Measurements from ENCODE around the gene ZFP62.
"Not testable (repeated sequence)": the region's sequence is repeated elsewhere in the genome, so short reads cannot be mapped to it uniquely, and the experiment has no call there.

ZFP62 gene

DNA sequence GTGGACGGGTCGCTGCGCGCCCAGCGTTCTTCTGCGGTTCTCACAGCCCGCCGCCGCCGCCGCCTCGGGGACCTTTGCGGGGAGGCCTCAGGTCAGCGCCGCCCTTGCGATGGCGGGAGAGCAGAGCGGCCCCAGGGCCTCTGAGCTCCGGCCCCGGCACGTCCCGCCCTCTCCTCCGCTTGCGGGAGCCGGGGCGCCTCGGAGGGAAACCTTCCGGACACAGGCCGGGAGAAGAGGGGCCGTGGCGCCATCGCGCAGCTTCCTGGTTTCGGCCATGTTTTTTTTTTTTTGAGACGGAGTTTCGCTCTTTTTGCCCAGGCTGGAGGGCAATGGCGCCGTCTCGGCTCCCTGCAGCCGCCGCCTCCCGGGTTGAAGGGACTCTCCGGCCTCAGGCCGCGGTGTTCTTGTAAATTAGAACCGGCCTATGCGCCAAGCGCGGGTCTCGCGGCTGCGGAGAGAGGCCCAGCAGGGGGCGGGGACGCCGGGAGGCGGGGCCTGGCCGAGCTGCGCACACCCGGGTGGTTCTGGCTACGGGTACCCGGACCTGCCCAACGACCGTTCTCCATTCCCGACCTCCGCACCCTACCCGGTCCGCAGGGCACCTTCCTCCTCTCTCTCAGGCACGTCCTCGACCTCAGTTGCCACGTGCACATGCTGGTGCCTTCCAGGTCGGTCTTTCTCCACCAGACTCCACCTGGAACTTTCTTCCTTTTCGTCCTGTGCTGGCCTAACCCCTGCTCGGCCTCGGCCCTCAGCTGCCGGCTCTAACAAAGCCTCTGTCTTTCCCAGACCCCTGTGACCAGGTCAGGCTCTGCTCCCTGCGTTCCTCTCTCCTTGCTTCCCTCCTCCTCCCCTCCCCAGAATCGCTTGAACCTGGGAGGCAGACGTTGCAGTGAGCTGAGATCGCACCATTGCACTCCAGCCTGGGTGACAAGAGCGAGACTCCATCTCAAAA is 29.7 kb downstream of the ZFP62 start:
- H3K27ac ChIP-seq: peak overlapping the region; percentile 83
- DNase-seq (ENCODE audit: low read depth, low spot score): no peak

- no peak for DNase-seq (ENCODE audit: low read depth, low spot score)
- peak overlapping the region; percentile 83 for H3K27ac ChIP-seq
Observed at GRCh38 chr5:180830253-180831138, 30.6 kb downstream of the ZFP62 start.

- no peak for DNase-seq (ENCODE audit: low read depth, low spot score)
- H3K27ac ChIP-seq: no peak overlapping the region
Observed at GRCh38 chr5:180829726-180830125, 31.4 kb downstream of the ZFP62 start.

DNA sequence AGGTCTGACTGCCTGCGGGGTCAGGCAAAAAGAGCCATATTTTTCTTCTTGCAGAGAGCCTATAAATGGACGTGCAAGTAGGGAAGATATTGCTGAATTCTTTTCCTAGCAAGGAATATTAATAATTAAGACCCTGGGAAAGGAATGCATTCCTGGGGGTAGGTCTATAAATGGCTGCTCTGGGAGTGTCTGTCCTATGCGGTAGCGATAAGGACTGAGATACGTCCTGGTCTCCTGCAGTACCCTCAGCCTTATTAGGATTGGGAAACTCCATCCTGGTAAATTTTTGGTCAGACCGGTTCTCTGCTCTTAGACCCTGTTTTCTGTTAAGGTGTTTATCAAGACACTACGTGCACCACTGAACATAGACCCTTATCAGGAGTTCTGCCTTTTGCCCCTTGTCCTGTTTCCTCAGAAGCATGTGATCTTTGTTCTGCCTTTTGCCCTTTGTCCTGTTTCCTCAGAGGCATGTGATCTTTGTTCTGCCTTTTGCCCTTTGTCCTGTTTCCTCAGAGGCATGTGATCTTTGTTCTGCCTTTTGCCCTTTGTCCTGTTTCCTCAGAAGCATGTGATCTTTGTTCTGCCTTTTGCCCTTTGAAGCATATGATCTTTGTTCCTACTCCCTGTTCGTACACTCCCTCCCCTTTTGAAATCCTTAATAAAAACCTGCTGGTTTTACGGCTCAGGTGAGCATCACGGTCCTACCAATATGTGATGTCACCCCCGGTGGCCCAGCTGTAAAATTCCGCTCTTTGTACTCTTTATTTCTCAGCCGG is 32.1 kb downstream of the ZFP62 start:
- H3K27ac ChIP-seq: not testable (repeated sequence)

GRCh38 chr5:180827374-180827773 is 33.7 kb downstream of the ZFP62 start:
- not testable (repeated sequence) for DNase-seq (ENCODE audit: low read depth, low spot score)

More for the DNA sequence above, 32.1 kb downstream of the ZFP62 start:
- not testable (repeated sequence) for DNase-seq (ENCODE audit: low read depth, low spot score)

GRCh38 chr5:180825768-180826525 is 35.1 kb downstream of the ZFP62 start:
- peak; percentile 91 for DNase-seq (ENCODE audit: low read depth, low spot score)
- H3K27ac ChIP-seq: peak overlapping the region; percentile 29

More at GRCh38 chr5:180827374-180827773, 33.7 kb downstream of the ZFP62 start:
- H3K27ac ChIP-seq: not testable (repeated sequence)

DNA sequence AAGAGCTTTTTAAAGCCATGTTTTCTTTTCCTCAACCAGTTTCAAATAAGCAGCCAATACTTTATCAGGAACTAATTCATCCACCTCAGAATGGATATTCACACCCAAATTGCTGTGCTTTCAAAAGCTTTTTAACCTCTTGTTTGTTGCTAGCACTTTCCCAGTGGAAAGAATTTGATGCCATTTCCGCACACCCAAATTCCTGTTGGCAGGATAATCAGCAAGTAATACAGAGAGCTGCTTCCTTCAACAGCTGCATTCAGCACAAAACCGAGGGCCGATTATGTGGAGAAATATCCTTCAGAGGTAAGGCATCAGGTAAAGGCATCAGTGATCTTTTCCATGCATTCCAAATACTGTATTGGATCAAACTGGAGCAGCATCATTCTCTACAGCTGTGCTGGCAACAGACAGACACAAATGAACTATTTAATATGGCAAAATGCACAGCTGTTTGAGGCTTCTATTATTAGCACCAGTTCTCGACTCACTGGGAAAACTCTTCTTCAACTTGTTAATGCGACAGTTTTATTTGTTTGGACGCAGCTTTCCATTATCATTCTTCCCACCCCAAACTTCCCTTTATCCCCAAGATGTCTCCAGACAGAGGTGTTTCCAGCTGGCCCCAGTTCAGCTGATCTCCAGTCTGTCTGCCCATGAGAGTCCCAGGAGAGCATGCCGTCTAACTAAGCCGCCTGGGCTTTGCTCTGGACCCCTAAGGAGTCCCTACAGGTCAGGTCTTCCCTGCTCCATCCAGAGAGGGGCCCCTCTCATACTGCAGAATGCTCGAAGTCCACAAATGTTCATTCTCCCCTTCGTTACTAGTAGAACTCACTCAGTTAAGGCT is 36.2 kb downstream of the ZFP62 start:
- no peak overlapping the region for H3K27ac ChIP-seq
- DNase-seq (ENCODE audit: low read depth, low spot score): no peak

DNA sequence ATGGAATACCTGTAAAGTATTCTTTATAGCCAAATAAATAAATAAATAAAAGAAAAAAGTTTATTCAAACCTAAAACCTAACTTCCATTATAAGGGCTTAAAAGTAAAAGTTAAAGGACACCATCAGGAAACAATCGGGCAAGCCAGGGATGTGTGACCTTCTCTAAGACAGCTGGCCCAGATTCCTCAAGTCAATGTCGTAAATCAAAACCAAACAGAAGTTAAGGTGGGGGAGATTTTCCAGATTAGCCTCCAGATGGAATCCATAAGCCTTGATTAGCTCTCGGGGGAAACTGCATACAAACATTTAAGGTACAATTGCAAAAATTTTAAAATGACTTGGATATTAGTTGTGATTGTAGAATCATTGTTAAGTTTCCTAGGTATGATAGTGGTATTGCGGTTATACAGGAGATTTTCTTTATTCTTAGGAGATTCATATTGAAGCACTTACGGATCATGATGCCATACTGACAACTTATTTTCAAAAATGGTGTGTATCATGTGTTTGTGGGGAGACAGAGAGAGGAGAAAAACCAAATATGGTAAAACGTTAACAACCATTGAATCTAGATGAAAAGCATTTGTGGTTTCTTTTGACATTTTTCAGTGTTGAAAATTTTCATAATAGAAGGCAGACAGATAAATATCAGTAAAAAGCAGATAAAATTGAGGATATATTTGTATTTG is 37.0 kb downstream of the ZFP62 start:
- no peak for DNase-seq (ENCODE audit: low read depth, low spot score)
- H3K27ac ChIP-seq: no peak overlapping the region

GRCh38 chr5:180823346-180823745 is 37.7 kb downstream of the ZFP62 start:
- no peak overlapping the region for H3K27ac ChIP-seq
- DNase-seq (ENCODE audit: low read depth, low spot score): no peak

DNA sequence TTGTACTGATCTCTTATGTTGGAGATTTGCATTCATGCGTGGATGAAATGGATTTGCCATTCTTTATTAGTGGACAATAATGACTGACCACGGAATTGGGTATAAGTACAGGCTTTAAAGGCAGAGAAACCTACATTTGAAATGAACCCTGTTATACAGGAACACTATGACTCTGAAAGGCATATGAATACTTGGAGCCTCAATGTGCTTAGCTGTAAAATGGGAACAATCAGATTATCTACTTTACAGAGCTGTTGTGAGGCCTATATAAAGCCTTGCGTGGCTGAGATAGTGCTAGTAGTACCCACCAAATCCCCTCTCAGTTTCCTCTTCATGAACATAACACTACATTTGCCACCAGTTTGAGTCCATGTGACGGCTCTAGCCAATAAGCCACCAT is 39.5 kb downstream of the ZFP62 start:
- H3K27ac ChIP-seq: no peak overlapping the region

GRCh38 chr5:180820788-180821321 is 40.2 kb downstream of the ZFP62 start:
- no peak for DNase-seq (ENCODE audit: low read depth, low spot score)
- H3K27ac ChIP-seq: no peak overlapping the region

More for the DNA sequence above, 39.5 kb downstream of the ZFP62 start:
- DNase-seq (ENCODE audit: low read depth, low spot score): no peak

GRCh38 chr5:180818677-180819341 is 42.3 kb downstream of the ZFP62 start:
- no peak overlapping the region for H3K27ac ChIP-seq
- no peak for DNase-seq (ENCODE audit: low read depth, low spot score)

DNA sequence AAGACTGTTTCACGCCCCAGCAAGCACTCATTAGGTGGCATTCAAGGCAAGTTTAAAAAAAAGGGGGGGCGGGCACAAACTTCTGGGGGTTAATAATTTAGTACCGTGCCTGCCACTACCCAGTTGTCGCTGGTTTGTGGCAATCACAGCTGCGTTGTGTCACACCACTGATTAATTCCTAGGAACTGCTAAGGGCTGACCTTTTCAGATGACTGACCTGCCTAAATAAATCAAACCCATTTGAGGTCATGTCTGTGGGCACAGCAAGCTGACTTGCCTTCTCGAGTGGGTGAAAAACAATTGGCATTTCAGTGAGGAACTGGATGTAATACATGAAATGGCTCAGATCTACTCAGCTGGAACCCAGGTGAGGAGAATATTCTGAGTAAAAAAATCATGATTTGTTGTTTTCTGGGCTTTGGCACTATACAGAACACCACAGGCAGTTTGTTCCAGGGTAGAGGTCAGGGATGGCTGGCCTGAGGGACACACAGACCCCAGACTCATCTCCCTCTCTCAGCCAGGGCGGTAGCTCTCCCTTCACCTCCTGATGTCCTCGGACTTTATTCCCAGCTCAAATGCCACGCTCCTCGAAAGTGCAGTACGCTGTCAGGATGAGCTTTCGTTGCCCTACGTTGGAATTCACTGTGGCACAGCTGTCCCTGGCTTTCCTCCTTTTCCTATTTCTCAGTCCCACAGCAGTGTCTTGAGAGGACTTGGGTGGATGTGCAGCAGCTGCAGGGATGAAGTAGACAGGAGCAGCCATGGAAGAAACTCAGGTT is 43.0 kb downstream of the ZFP62 start:
- H3K27ac ChIP-seq: no peak overlapping the region
- no peak for DNase-seq (ENCODE audit: low read depth, low spot score)

- no peak overlapping the region for H3K27ac ChIP-seq
- DNase-seq (ENCODE audit: low read depth, low spot score): no peak
Observed at GRCh38 chr5:180816608-180817534, 44.2 kb downstream of the ZFP62 start.

GRCh38 chr5:180815293-180815917 is 45.7 kb downstream of the ZFP62 start:
- no peak overlapping the region for H3K27ac ChIP-seq

More at GRCh38 chr5:180815293-180815917, 45.7 kb downstream of the ZFP62 start:
- DNase-seq (ENCODE audit: low read depth, low spot score): no peak

Measured in epithelial cell of prostate (primary cell).